B cell (primary cell): ENCODE measurements around the gene METAP2. TPM values are rescaled to one million over a fixed set of nuclear protein-coding genes. Genes with fewer than 3 reads are reported as not detected.

Source experiments
- ATAC-seq: fragments of 200-7000 bp; cut with Tn5 transposase; one replicate; pipeline ENCODE4 v1.10.0; 2021; ENCODE audit warnings: low read depth, mild to moderate bottlenecking, moderate number of reproducible peaks, moderate library complexity
- CTCF ChIA-PET: fragments of 350-600 bp; sonication (Branson Sonifier 250); formaldehyde crosslinking; loops from one replicate; lab custom pipeline; 2021; ENCODE audit warnings: antibody characterized with exemption, inconsistent platforms; lab: Charles Lee
- POLR2A ChIA-PET: fragments of 350-600 bp; sonication (Branson Sonifier 250); formaldehyde crosslinking; loops from one replicate; lab custom pipeline; 2021; ENCODE audit warnings: antibody characterized with exemption; lab: Charles Lee
- DNase-seq: peaks from one replicate; pipeline ENCODE4 v3.0.0; 2013
- H2AFZ ChIP-seq: 2 replicates; pipeline ENCODE4 v1.6.1; 2012; ENCODE audit warnings: mild to moderate bottlenecking, low read depth, low read length; ENCODE audit not compliant: insufficient read depth, poor library complexity, severe bottlenecking
- H3K27ac ChIP-seq, 2 donors: 1 replicate in 1 of 2; 2 replicates in 1 of 2; pipeline ENCODE4 v1.5.1; 2012 to 2013; ENCODE audit warnings: low read length in 2 of 2, mild to moderate bottlenecking in 2 of 2, moderate library complexity in 1 of 2
- H3K27me3 ChIP-seq, 4 experiments: fragments of 200-600 bp in 1 of 4; sonication (generic) in 1 of 4; replicated peaks in 1 of 4; 1 replicate in 2 of 4; 2 replicates in 2 of 4; pipeline versions ENCODE4 v1.6.1 to v1.7.0; 2013 to 2016; ENCODE audit warnings: low read length in 3 of 4, mild to moderate bottlenecking in 2 of 4, mixed read lengths in 1 of 4, moderate library complexity in 1 of 4; ENCODE audit not compliant: insufficient read depth in 4 of 4, control insufficient read depth in 3 of 4; ENCODE audit errors: control extremely low read depth in 1 of 4
- H3K36me3 ChIP-seq, 2 experiments: replicated peaks in 1 of 2; 1 replicate in 1 of 2; 2 replicates in 1 of 2; pipeline versions ENCODE4 v1.6.1 to v1.7.1; 2013; ENCODE audit warnings: low read length in 1 of 2; ENCODE audit not compliant: insufficient read depth in 2 of 2, control insufficient read depth in 1 of 2; ENCODE audit errors: control extremely low read depth in 1 of 2, extremely low read depth in 1 of 2
- H3K4me1 ChIP-seq, 2 donors: fragments of 200-600 bp in 1 of 2; sonication (generic) in 1 of 2; 1 replicate in 1 of 2; 2 replicates in 1 of 2; pipeline versions ENCODE4 v1.5.1 to v1.6.1; 2013 to 2017; ENCODE audit warnings: low read length in 2 of 2; ENCODE audit not compliant: control insufficient read depth in 2 of 2, insufficient read depth in 2 of 2
- H3K4me2 ChIP-seq: replicated peaks from 2 replicates; pipeline ENCODE3; 2012; ENCODE audit warnings: mild to moderate bottlenecking, low read depth, low read length; ENCODE audit not compliant: poor library complexity, severe bottlenecking
- H3K4me3 ChIP-seq, 5 experiments: fragments of 200-600 bp in 1 of 5; sonication (generic) in 1 of 5; 1 replicate in 3 of 5; 2 replicates in 2 of 5; pipeline versions ENCODE4 v1.5.1 to v1.7.0; 2011 to 2016; ENCODE audit warnings: low read length in 4 of 5, mild to moderate bottlenecking in 4 of 5, low read depth in 2 of 5, control low read depth in 1 of 5, moderate library complexity in 1 of 5; ENCODE audit not compliant: insufficient read depth in 1 of 5; ENCODE audit errors: control extremely low read depth in 1 of 5, extremely low read depth in 1 of 5
- H3K79me2 ChIP-seq: fragments of 200-600 bp; sonication (generic); one replicate; pipeline ENCODE4 v1.6.0; 2016; ENCODE audit warnings: low read length; ENCODE audit not compliant: control insufficient read depth, insufficient read depth
- H3K9ac ChIP-seq: fragments of 200-600 bp; sonication (generic); 2 replicates; pipeline ENCODE4 v1.6.1; 2017; ENCODE audit warnings: mild to moderate bottlenecking, low read length, moderate library complexity
- H3K9me3 ChIP-seq, 3 donors: one replicate each; pipeline versions ENCODE4 v1.6.1 to v1.7.1; 2013; ENCODE audit warnings: low read length in 2 of 3; ENCODE audit not compliant: control insufficient read depth in 2 of 3, insufficient read depth in 1 of 3; ENCODE audit errors: control extremely low read depth in 1 of 3
- H4K20me1 ChIP-seq: 2 replicates; pipeline ENCODE4 v1.6.0; 2012; ENCODE audit warnings: mild to moderate bottlenecking, low read length; ENCODE audit not compliant: insufficient read depth, control insufficient read depth, poor library complexity, severe bottlenecking
- H3K27ac Mint-ChIP-seq: one replicate; pipeline ENCODE4 v1.8.0; 2021; ENCODE audit warnings: mixed read lengths
- H3K27me3 Mint-ChIP-seq: one replicate; pipeline ENCODE4 v1.8.0; 2021; ENCODE audit warnings: mixed read lengths
- H3K4me1 Mint-ChIP-seq: one replicate; pipeline ENCODE4 v1.8.0; 2021; ENCODE audit warnings: mixed read lengths
- H3K4me3 Mint-ChIP-seq: one replicate; pipeline ENCODE4 v1.8.0; 2021; ENCODE audit warnings: mixed read lengths
- H3K9me3 Mint-ChIP-seq: one replicate; pipeline ENCODE4 v1.8.0; 2022; ENCODE audit warnings: mixed read lengths; ENCODE audit not compliant: insufficient read depth
- CTCF ChIP-seq: fragments of 200-600 bp; IDR thresholded peaks from one replicate; pipeline ENCODE4 v1.8.0; 2022; ENCODE audit warnings: antibody characterized with exemption, mild to moderate bottlenecking
- EZH2 ChIP-seq: IDR thresholded peaks from 2 replicates; pipeline ENCODE4 v1.6.1; 2012; ENCODE audit warnings: borderline replicate concordance, low read depth, mild to moderate bottlenecking, moderate library complexity, low read length; ENCODE audit not compliant: insufficient read depth, poor library complexity, severe bottlenecking
- WGBS: methylation state at CpG from one replicate; pipeline ENCODE4 v1.1.5; 2013; ENCODE audit warnings: missing lambda C conversion rate; ENCODE audit not compliant: insufficient coverage; 5-methylcytosine and 5-hydroxymethylcytosine counted together
- intact Hi-C: fragments of 100-400 bp; cut with micrococcal nuclease; formaldehyde crosslinking; loops from one replicate; pipeline ENCODE4 v1.10.0; 2022
- polyA plus RNA-seq: library from polyadenylated mRNA; depleted of rRNA; stranded (reverse); fragments of >200 nt; gene quantifications from 2 replicates; pipeline ENCODE4 v1.2.3, GENCODE V29; 2012
- total RNA-seq, 2 donors: library from RNA; stranded (reverse); fragments of 120-200 nt in 1 of 2; gene quantifications; 1 replicate in 1 of 2; 2 replicates in 1 of 2; pipeline versions ENCODE4 v1.2.3 to v1.2.4, GENCODE V29; 2013 to 2022

The METAP2 gene
- total and polyA plus RNA-seq, 2 donors (not counting 1 experiment from before 2014, with no cell fraction given): 15.3 to 49.9 TPM

DNA sequence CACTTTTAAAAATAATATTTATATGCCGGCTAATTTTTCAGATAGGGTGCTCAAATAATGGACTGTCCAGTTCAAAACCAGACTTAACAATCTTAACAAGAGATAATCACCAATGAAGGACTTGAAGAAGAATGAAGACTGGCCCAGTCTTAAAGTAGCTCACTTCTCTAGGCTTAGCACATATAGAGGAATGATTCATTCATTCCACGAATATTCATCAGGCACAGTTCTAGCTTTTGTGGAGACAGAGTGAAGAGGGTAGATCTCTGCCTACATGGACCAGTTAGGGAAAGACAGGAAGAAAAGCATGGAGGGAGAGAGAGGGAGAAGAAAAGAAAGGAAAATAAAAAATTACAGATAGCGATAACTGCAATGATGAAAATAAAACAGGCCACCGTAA lies 42.8 kb upstream of the METAP2 start:
- CTCF ChIA-PET: no interaction called here
- WGBS: 100% methylated on average over 2 of the region's 4 CpGs
- TF ChIP-seq EZH2 (no peak), CTCF (no peak)

DNA sequence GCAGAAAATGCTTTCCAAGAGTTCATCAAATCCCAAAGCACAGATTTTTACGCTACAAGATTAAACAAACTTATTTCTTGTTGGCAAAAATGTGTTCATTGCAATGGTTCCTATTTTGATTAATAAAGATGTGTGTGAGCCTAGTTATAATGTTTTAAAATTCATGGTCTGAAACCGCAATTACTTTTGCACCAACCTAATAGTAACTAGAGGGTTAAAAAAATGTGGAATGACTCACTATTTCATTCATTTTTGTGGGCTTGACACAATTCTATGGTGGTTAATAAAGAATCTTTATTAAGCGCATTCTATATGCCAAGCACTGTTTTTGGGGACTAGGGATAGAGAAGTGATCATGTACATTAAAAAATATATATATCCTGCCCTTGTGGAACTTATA lies 38.6 kb upstream of the METAP2 start:
- H3K9ac ChIP-seq: no peak overlapping the region
- intact Hi-C loops: no loop called here
- H3K27ac ChIP-seq: no peak overlapping the region
- H4K20me1 ChIP-seq: no peaks in the 10 kb centered on the region
- H3K27me3 ChIP-seq: no peaks in the 10 kb centered on the region
- no peak overlapping the region for H3K4me3 ChIP-seq
- no peak overlapping the region for H2AFZ ChIP-seq
- WGBS: no CpG with 5 or more reads among the region's 3 CpGs
- Mint-ChIP-seq H3K27me3 (peaks cover 4% of the 10 kb centered on the region), H3K27ac (no peak overlapping the region), H3K4me3 (no peak overlapping the region), H3K9me3 (no peaks in the 10 kb centered on the region), H3K4me1 (peaks cover 11% of the 10 kb centered on the region)
- H3K4me1 ChIP-seq: peaks cover 9 to 20% of the 10 kb centered on the region in 2 donors
- no peak for TF ChIP-seq CTCF
- TF ChIP-seq EZH2: no peak
- H3K4me2 ChIP-seq: no peak overlapping the region
- ChIA-PET POLR2A (no interaction called here), CTCF (no interaction called here)
- no peaks in the 10 kb centered on the region for H3K36me3 ChIP-seq
- H3K79me2 ChIP-seq: no peaks in the 10 kb centered on the region
- ATAC-seq (no peak), DNase-seq (no peak)
- H3K9me3 ChIP-seq: no peaks in the 10 kb centered on the region

More for the DNA sequence above, 42.8 kb upstream of the METAP2 start:
- H3K27me3 Mint-ChIP-seq: peaks cover 4% of the 10 kb centered on the region
- no peak overlapping the region for H3K9ac ChIP-seq
- POLR2A ChIA-PET: no interaction called here
- no peaks in the 10 kb centered on the region for H3K9me3 ChIP-seq
- intact Hi-C loops: no loop called here
- H4K20me1 ChIP-seq: no peaks in the 10 kb centered on the region
- H3K36me3 ChIP-seq: no peaks in the 10 kb centered on the region
- peaks cover 7 to 8% of the 10 kb centered on the region in 2 donors for H3K4me1 ChIP-seq
- no peak overlapping the region for H2AFZ ChIP-seq
- H3K79me2 ChIP-seq: no peaks in the 10 kb centered on the region
- H3K9me3 Mint-ChIP-seq: no peaks in the 10 kb centered on the region
- no peaks in the 10 kb centered on the region for H3K27me3 ChIP-seq
- H3K4me3 Mint-ChIP-seq: no peak overlapping the region
- H3K27ac Mint-ChIP-seq: no peak overlapping the region
- DNase-seq (no peak), ATAC-seq (no peak)
- H3K27ac ChIP-seq: no peak overlapping the region
- H3K4me2 ChIP-seq: no peak overlapping the region
- no peak overlapping the region for H3K4me3 ChIP-seq
- H3K4me1 Mint-ChIP-seq: peaks cover 11% of the 10 kb centered on the region
